SK-N-SH (cell line): Measurements from ENCODE around the gene MRPL57. TPM values are rescaled to one million over a fixed set of nuclear protein-coding genes. Genes with fewer than 3 reads are reported as not detected.
A peak's percentile ranks its signal among the peaks of the same experiment; 100 is the strongest.
"Not testable (repeated sequence)": the region's sequence is repeated elsewhere in the genome, so short reads cannot be mapped to it uniquely, and the experiment has no call there.

Experiments
- CTCF ChIA-PET: fragments of 300-600, 350-600 bp; formaldehyde crosslinking; extraction: SDS; loops from one replicate; lab custom pipeline; 2021; lab: Yijun Ruan, JAX
- POLR2A ChIA-PET: fragments of 350-600 bp; sonication (Branson Sonifier 250); formaldehyde crosslinking; extraction: SDS; loops from one replicate; lab custom pipeline; 2020; ENCODE audit warnings: antibody characterized with exemption, inconsistent platforms; lab: Yijun Ruan, JAX
- DNase-seq: peaks from one replicate; pipeline ENCODE4 v3.0.0; 2012
- H2AFZ ChIP-seq: fragments of 200-600 bp; sonication (generic); 2 replicates; pipeline ENCODE4 v1.8.1; 2016; ENCODE audit warnings: antibody characterized with exemption, mild to moderate bottlenecking, low read depth
- H3F3A ChIP-seq: fragments of 200-600 bp; sonication (generic); replicated peaks from 2 replicates; pipeline ENCODE3; 2016; ENCODE audit warnings: antibody characterized with exemption, mild to moderate bottlenecking; ENCODE audit not compliant: insufficient read depth
- H3K27ac ChIP-seq, 2 experiments: fragments of 200-500 bp in 1 of 2; fragments of 200-600 bp in 1 of 2; sonication (Bioruptor generic) in 1 of 2; sonication (generic), shearing (Covaris generic) in 1 of 2; 2 replicates each; pipeline versions ENCODE4 v1.5.1 to v1.6.1; 2014 to 2016; ENCODE audit warnings: low read depth in 2 of 2, inconsistent platforms in 1 of 2, low read length in 1 of 2, mild to moderate bottlenecking in 1 of 2, mixed read lengths in 1 of 2
- H3K27me3 ChIP-seq: fragments of 200-600 bp; sonication (generic), shearing (Covaris generic); 2 replicates; pipeline ENCODE4 v1.6.1; 2016; ENCODE audit warnings: mixed run types; ENCODE audit not compliant: insufficient read depth
- H3K36me3 ChIP-seq, 2 experiments: fragments of 200-500 bp in 1 of 2; fragments of 200-600 bp in 1 of 2; sonication (Bioruptor generic) in 1 of 2; sonication (generic) in 1 of 2; replicated peaks in 1 of 2; 2 replicates each; pipeline versions ENCODE3 to v1.5.1; 2014 to 2016; ENCODE audit warnings: low read length in 1 of 2, mild to moderate bottlenecking in 1 of 2; ENCODE audit not compliant: insufficient read depth in 2 of 2, control insufficient read depth in 1 of 2
- H3K4me1 ChIP-seq, 2 experiments: fragments of 200-500 bp in 1 of 2; fragments of 200-600 bp in 1 of 2; sonication (Bioruptor generic) in 1 of 2; sonication (generic), shearing (Covaris generic) in 1 of 2; 2 replicates each; pipeline versions ENCODE4 v1.5.1 to v1.6.1; 2014 to 2016; ENCODE audit warnings: low read depth in 1 of 2, low read length in 1 of 2, mixed run types in 1 of 2; ENCODE audit not compliant: insufficient read depth in 2 of 2, control insufficient read depth in 1 of 2
- H3K4me2 ChIP-seq: fragments of 200-600 bp; sonication (generic), shearing (Covaris generic); 2 replicates; pipeline ENCODE4 v1.6.1; 2017; ENCODE audit warnings: mixed run types
- H3K4me3 ChIP-seq, 2 experiments: fragments of 200-500 bp in 1 of 2; fragments of 200-600 bp in 1 of 2; sonication (Bioruptor generic) in 1 of 2; sonication (generic), shearing (Covaris generic) in 1 of 2; 2 replicates each; pipeline versions ENCODE4 v1.5.1 to v1.8.1; 2014 to 2016; ENCODE audit warnings: low read depth in 2 of 2, inconsistent platforms in 1 of 2, low read length in 1 of 2, mild to moderate bottlenecking in 1 of 2, mixed read lengths in 1 of 2, moderate library complexity in 1 of 2
- H3K79me2 ChIP-seq: fragments of 200-600 bp; sonication (generic); 2 replicates; pipeline ENCODE4 v1.8.1; 2017; ENCODE audit warnings: mild to moderate bottlenecking; ENCODE audit not compliant: insufficient read depth
- H3K9ac ChIP-seq: fragments of 200-600 bp; sonication (generic); 2 replicates; pipeline ENCODE4 v1.6.1; 2017; ENCODE audit warnings: mixed run types
- H3K9me2 ChIP-seq: fragments of 200-600 bp; sonication (generic); 2 replicates; pipeline ENCODE4 v1.6.1; 2017; ENCODE audit warnings: mixed run types
- H3K9me3 ChIP-seq: fragments of 200-600 bp; sonication (generic); 2 replicates; pipeline ENCODE4 v1.6.1; 2017; ENCODE audit warnings: mixed run types, mild to moderate bottlenecking, moderate library complexity
- H4K20me1 ChIP-seq: fragments of 200-600 bp; sonication (generic); 2 replicates; pipeline ENCODE4 v1.6.1; 2017; ENCODE audit warnings: mild to moderate bottlenecking, mixed run types; ENCODE audit not compliant: insufficient read depth
- CHD2 ChIP-seq: fragments of 150-350 bp; IDR thresholded peaks from 2 replicates; pipeline ENCODE4 v1.6.1; 2018; ENCODE audit warnings: low read length; ENCODE audit not compliant: partially characterized antibody
- CTCF ChIP-seq: fragments of 200-600 bp; sonication (generic); IDR thresholded peaks from 2 replicates; pipeline ENCODE4 v1.6.1; 2017; ENCODE audit warnings: antibody characterized with exemption, mild to moderate bottlenecking, moderate library complexity
- ELF1 ChIP-seq: IDR thresholded peaks from 2 replicates; pipeline ENCODE4 v1.4.0; 2012
- FOSL2 ChIP-seq: IDR thresholded peaks from 2 replicates; pipeline ENCODE4 v1.4.0; 2012; ENCODE audit warnings: low read depth, mild to moderate bottlenecking, moderate library complexity, borderline replicate concordance
- FOXM1 ChIP-seq: IDR thresholded peaks from 2 replicates; pipeline ENCODE4 v1.4.0; 2012; ENCODE audit warnings: low read depth, mild to moderate bottlenecking
- MAX ChIP-seq: IDR thresholded peaks from 2 replicates; pipeline ENCODE4 v1.4.0; 2012; ENCODE audit warnings: low read depth
- MEF2A ChIP-seq: IDR thresholded peaks from 2 replicates; pipeline ENCODE4 v1.4.0; 2012; ENCODE audit warnings: low read depth, borderline replicate concordance
- NFIC ChIP-seq: IDR thresholded peaks from 2 replicates; pipeline ENCODE4 v1.4.0; 2012; ENCODE audit warnings: borderline replicate concordance
- POLR2AphosphoS5 ChIP-seq: IDR thresholded peaks from 2 replicates; pipeline ENCODE4 v1.6.1; 2012; ENCODE audit warnings: low read depth, low read length
- RAD21 ChIP-seq: IDR thresholded peaks from 2 replicates; pipeline ENCODE4 v1.6.1; 2012; ENCODE audit warnings: mild to moderate bottlenecking, low read length
- SIN3A ChIP-seq: IDR thresholded peaks from 2 replicates; pipeline ENCODE4 v1.6.1; 2012; ENCODE audit warnings: low read depth, mild to moderate bottlenecking, low read length, moderate library complexity, borderline replicate concordance
- SMC3 ChIP-seq: IDR thresholded peaks from 2 replicates; pipeline ENCODE4 v1.6.1; 2012; ENCODE audit warnings: low read depth, low read length, improper control_type of control experiment
- TAF1 ChIP-seq: IDR thresholded peaks from 2 replicates; pipeline ENCODE4 v1.6.1; 2012; ENCODE audit warnings: low read depth, mild to moderate bottlenecking, low read length, moderate library complexity, borderline replicate concordance
- TEAD4 ChIP-seq: IDR thresholded peaks from 2 replicates; pipeline ENCODE4 v1.4.0; 2012; ENCODE audit warnings: mild to moderate bottlenecking, borderline replicate concordance; ENCODE audit not compliant: insufficient read depth
- USF1 ChIP-seq: IDR thresholded peaks from 2 replicates; pipeline ENCODE4 v1.4.0; 2012; ENCODE audit warnings: low read depth, borderline replicate concordance
- USF2 ChIP-seq: fragments of 150-350 bp; IDR thresholded peaks from 2 replicates; pipeline ENCODE4 v1.6.1; 2017; ENCODE audit warnings: antibody characterized with exemption, low read length, low read depth, borderline replicate concordance
- WGBS: methylation state at CpG from one replicate; pipeline ENCODE4 v1.1.6; 2017; ENCODE audit warnings: low lambda C conversion rate; 5-methylcytosine and 5-hydroxymethylcytosine counted together
- polyA plus RNA-seq, 3 experiments: library from polyadenylated mRNA; depleted of rRNA; stranded (reverse); fragments of >200 nt; gene quantifications; 2 replicates each; pipeline ENCODE4 v1.2.3, GENCODE V29; 2012

Gene MRPL57
- polyA plus RNA-seq, 1 of the 3 experiments (the other 2 are of a cell fraction): 19.9 TPM

GRCh38 chr13:21164631-21165030, 11.8 kb upstream of the MRPL57 start:
- CTCF ChIA-PET: no interaction called here
- H3K4me3 ChIP-seq: no peak overlapping the region

GRCh38 chr13:21165606-21166005, 10.9 kb upstream of the MRPL57 start:
- H3K9ac ChIP-seq, H3K27me3 ChIP-seq, H3K27ac ChIP-seq, CTCF ChIA-PET, H4K20me1 ChIP-seq, H3K4me1 ChIP-seq, H2AFZ ChIP-seq, H3K4me2 ChIP-seq, DNase-seq, H3K9me3 ChIP-seq, H3K9me2 ChIP-seq, H3K4me3 ChIP-seq: not testable (repeated sequence)
- Histone ChIP-seq H3K36me3 (peaks cover 0 to 13% of the 10 kb centered on the region in 2 experiments), H3F3A (peaks cover 18% of the 10 kb centered on the region), H3K79me2 (peaks cover 41% of the 10 kb centered on the region)
- POLR2A ChIA-PET: interaction anchor here (0.6 to 1.2 kb wide), 2 partner anchors 11 to 14 kb away, joined by 3 to 5 read pairs; partner anchors contain the start of gene SKA3
- WGBS: 90% methylated on average over 4 of the region's 4 CpGs

More at GRCh38 chr13:21164631-21165030, 11.8 kb upstream of the MRPL57 start:
- no peak for DNase-seq
- no peak overlapping the region for H3K27ac ChIP-seq
- no peak overlapping the region for H3K4me2 ChIP-seq
- H3K9me3 ChIP-seq: no peaks in the 10 kb centered on the region
- 91% methylated on average over 4 of the region's 4 CpGs for WGBS
- H3F3A ChIP-seq: peaks cover 12% of the 10 kb centered on the region
- TF ChIP-seq ELF1 (no peak), CHD2 (no peak), FOSL2 (0 out of 2 replicates have a peak, but pooled peaks have one; percentile 28), POLR2AphosphoS5 (no peak), TEAD4 (no peak), USF2 (no peak), NFIC (no peak), TAF1 (no peak)
- H3K27me3 ChIP-seq: no peaks in the 10 kb centered on the region
- peaks cover 0 to 11% of the 10 kb centered on the region in 2 experiments for H3K36me3 ChIP-seq
- no peaks in the 10 kb centered on the region for H3K4me1 ChIP-seq
- no peak overlapping the region for H3K9ac ChIP-seq
- H3K9me2 ChIP-seq: no peaks in the 10 kb centered on the region
- peaks cover 31% of the 10 kb centered on the region for H3K79me2 ChIP-seq
- H2AFZ ChIP-seq: no peak overlapping the region
- no peaks in the 10 kb centered on the region for H4K20me1 ChIP-seq
- POLR2A ChIA-PET: interaction anchor here (1.1 to 1.2 kb wide), 2 partner anchors 12 to 14 kb away, joined by 3 to 5 read pairs; partner anchors contain the start of genes MRPL57 and SKA3

GRCh38 chr13:21171420-21171819, 5.0 kb upstream of the MRPL57 start:
- Histone ChIP-seq H3K4me3 (no peak overlapping the region), H3K4me1 (peaks cover 0 to 5% of the 10 kb centered on the region in 2 experiments; a peak in 1 of 4 replicates), H3K27me3 (no peaks in the 10 kb centered on the region), H3K27ac (no peak overlapping the region), H3K9me2 (no peaks in the 10 kb centered on the region), H3K9ac (no peak overlapping the region), H3F3A (peaks cover 15% of the 10 kb centered on the region), H3K4me2 (no peak overlapping the region), H3K79me2 (peaks cover 89% of the 10 kb centered on the region), H4K20me1 (no peaks in the 10 kb centered on the region), H2AFZ (no peak overlapping the region), H3K36me3 (peaks cover 0 to 12% of the 10 kb centered on the region in 2 experiments), H3K9me3 (no peaks in the 10 kb centered on the region)
- CTCF ChIA-PET: interaction anchor here (0.8 to 1.6 kb wide), 2 partner anchors 21 to 23 kb away, joined by 3 read pairs; no protein-coding TSS in a partner anchor
- WGBS: 98% methylated on average over 9 of the region's 9 CpGs
- DNase-seq: no peak
- POLR2A ChIA-PET: no interaction called here
- no peak for TF ChIP-seq SMC3
- TF ChIP-seq CTCF: no peak
- no peak for TF ChIP-seq USF2
- no peak for TF ChIP-seq ELF1
- TF ChIP-seq MEF2A: no peak
- no peak for TF ChIP-seq SIN3A
- TF ChIP-seq FOXM1: no peak
- no peak for TF ChIP-seq RAD21
- no peak for TF ChIP-seq MAX
- no peak for TF ChIP-seq USF1
